Mesothelial cell of epicardium (in vitro differentiated cells): Measurements from ENCODE around the gene CDK5R1. TPM values are rescaled to one million over a fixed set of nuclear protein-coding genes. Genes with fewer than 3 reads are reported as not detected.

ENCODE experiments used
- DNase-seq, 2 experiments: peaks; one replicate each; pipeline ENCODE4 v3.0.0; 2021; ENCODE audit warnings: low spot score in 2 of 2; ENCODE audit not compliant: unreplicated experiment in 2 of 2
- H3K27ac Mint-ChIP-seq: 2 replicates; pipeline ENCODE4 v1.8.0; 2021; ENCODE audit warnings: mixed read lengths
- H3K27me3 Mint-ChIP-seq: 2 replicates; pipeline ENCODE4 v1.8.0; 2021; ENCODE audit warnings: low read depth, mixed read lengths
- H3K36me3 Mint-ChIP-seq: 2 replicates; pipeline ENCODE4 v1.8.0; 2021; ENCODE audit warnings: mixed read lengths
- H3K4me1 Mint-ChIP-seq: 2 replicates; pipeline ENCODE4 v1.8.0; 2021; ENCODE audit warnings: mixed read lengths
- H3K4me3 Mint-ChIP-seq: 2 replicates; pipeline ENCODE4 v1.8.0; 2021; ENCODE audit warnings: mild to moderate bottlenecking, moderate library complexity, mixed read lengths
- H3K9me3 Mint-ChIP-seq: 2 replicates; pipeline ENCODE4 v1.8.0; 2021; ENCODE audit warnings: mixed read lengths
- CTCF ChIP-seq: fragments of 200-600 bp; sonication (generic); IDR thresholded peaks from one replicate; pipeline ENCODE4 v1.5.0; 2021; ENCODE audit warnings: antibody characterized with exemption; ENCODE audit not compliant: unreplicated experiment
- total RNA-seq: library from RNA; stranded (reverse); gene quantifications from 3 replicates; pipeline ENCODE4 v1.2.1, GENCODE V29; 2021

Gene CDK5R1
- total RNA-seq, 1 donor from 2014 or later = 4.6 TPM

GRCh38 chr17:32525122-32525521 is 38.3 kb downstream of the CDK5R1 start:
- TF ChIP-seq CTCF = no peak
- peaks cover 6% of the 10 kb centered on the region for H3K36me3 Mint-ChIP-seq

GRCh38 chr17:32527146-32527545 is 40.4 kb downstream of the CDK5R1 start:
- no peaks in the 10 kb centered on the region for H3K27me3 Mint-ChIP-seq
- peaks cover 13% of the 10 kb centered on the region for H3K4me1 Mint-ChIP-seq
- peaks cover 8% of the 10 kb centered on the region for H3K36me3 Mint-ChIP-seq
- TF ChIP-seq CTCF = no peak
- H3K9me3 Mint-ChIP-seq = no peaks in the 10 kb centered on the region
- H3K4me3 Mint-ChIP-seq = no peak overlapping the region
- no peak overlapping the region for H3K27ac Mint-ChIP-seq
- DNase-seq = no peak

More at GRCh38 chr17:32525122-32525521, 38.3 kb downstream of the CDK5R1 start:
- Mint-ChIP-seq H3K4me1 (peaks cover 22% of the 10 kb centered on the region), H3K9me3 (no peaks in the 10 kb centered on the region), H3K4me3 (no peak overlapping the region), H3K27me3 (no peaks in the 10 kb centered on the region), H3K27ac (no peak overlapping the region)
- DNase-seq = no peak

GRCh38 chr17:32528825-32529224 is 42.0 kb downstream of the CDK5R1 start:
- Mint-ChIP-seq H3K27me3 (no peaks in the 10 kb centered on the region), H3K9me3 (no peaks in the 10 kb centered on the region), H3K4me3 (no peak overlapping the region), H3K27ac (no peak overlapping the region), H3K36me3 (peaks cover 8% of the 10 kb centered on the region), H3K4me1 (peaks cover 4% of the 10 kb centered on the region)
- DNase-seq = no peak
- TF ChIP-seq CTCF = no peak

- Mint-ChIP-seq H3K9me3 (no peaks in the 10 kb centered on the region), H3K4me1 (peaks cover 4% of the 10 kb centered on the region), H3K27ac (no peak overlapping the region), H3K4me3 (no peak overlapping the region), H3K36me3 (peaks cover 8% of the 10 kb centered on the region), H3K27me3 (no peaks in the 10 kb centered on the region)
- no peak for TF ChIP-seq CTCF
- no peak for DNase-seq
These were observed 42.8 kb downstream of the CDK5R1 start for GRCh38 chr17:32529604-32530003.

- peaks cover 7% of the 10 kb centered on the region for H3K36me3 Mint-ChIP-seq
- TF ChIP-seq CTCF = no peak
- DNase-seq = no peak
- no peaks in the 10 kb centered on the region for H3K4me1 Mint-ChIP-seq
- H3K4me3 Mint-ChIP-seq = no peak overlapping the region
- no peak overlapping the region for H3K27ac Mint-ChIP-seq
- no peaks in the 10 kb centered on the region for H3K27me3 Mint-ChIP-seq
- peaks cover 4% of the 10 kb centered on the region for H3K9me3 Mint-ChIP-seq
These were observed 46.5 kb downstream of the CDK5R1 start for GRCh38 chr17:32533296-32533695.
